Measurements from ENCODE around the gene LRRC3C.

The LRRC3C gene

DNA sequence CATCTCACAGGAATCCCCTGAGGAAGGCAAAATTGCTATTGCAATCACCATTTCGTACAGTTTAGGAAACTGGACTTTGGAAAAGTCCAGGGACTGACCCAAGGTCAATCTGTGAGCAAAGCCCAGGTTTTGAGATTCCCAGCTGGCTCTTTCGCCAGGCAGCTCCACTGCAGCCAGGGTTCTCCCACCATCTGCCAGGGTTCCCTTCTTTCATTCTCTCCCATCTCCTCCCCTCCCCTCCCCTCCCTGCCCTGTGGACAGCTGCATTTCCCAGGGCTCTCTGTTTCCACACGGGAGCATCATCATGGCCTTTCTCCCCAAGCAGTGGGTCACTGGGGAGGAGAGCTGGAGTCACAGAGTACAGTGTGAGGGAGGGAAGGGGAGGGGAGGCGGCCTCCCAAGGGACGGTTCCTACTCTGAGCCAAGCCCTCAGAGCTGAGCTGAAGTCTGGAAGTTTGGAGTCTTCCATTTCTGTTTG lies 23.4 kb downstream of the LRRC3C start:
- no peak for DNase-seq

- no peak for DNase-seq
Measured at GRCh38 chr17:39951924-39952679, 24.6 kb downstream of the LRRC3C start.

- peak; percentile 89 to 90 for DNase-seq
Measured at GRCh38 chr17:39952680-39953470, 25.3 kb downstream of the LRRC3C start.

GRCh38 chr17:39953471-39953888 lies 25.9 kb downstream of the LRRC3C start:
- DNase-seq, result no peak

GRCh38 chr17:39954876-39955275 lies 27.3 kb downstream of the LRRC3C start:
- DNase-seq, result no peak

GRCh38 chr17:39955726-39956225 lies 28.2 kb downstream of the LRRC3C start:
- no peak for DNase-seq

DNA sequence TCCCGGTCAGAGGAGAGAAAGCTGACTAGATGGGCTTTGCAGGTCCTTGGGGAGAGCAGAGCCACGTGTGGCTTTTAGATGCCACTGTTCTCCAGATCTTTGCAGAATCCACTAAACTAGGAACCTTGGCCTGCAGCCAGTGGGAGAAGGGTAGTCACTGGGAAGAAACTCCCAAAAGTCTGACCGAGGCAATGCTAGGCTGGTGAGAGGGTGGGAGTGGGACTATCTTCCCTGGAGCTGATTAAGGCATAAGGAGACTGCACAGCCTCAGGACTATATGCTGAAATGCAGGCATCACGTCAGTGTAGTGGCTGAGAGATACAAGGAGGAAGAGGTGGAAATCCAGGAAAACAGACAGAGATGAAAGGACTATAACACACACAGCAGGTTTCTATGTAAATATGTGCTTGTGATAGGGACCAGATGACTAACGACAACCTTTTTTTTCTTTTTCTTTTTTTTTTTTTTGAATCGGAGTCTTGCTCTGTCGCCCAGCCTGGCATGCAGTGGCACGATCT lies 33.1 kb downstream of the LRRC3C start:
- DNase-seq, result no peak

DNA sequence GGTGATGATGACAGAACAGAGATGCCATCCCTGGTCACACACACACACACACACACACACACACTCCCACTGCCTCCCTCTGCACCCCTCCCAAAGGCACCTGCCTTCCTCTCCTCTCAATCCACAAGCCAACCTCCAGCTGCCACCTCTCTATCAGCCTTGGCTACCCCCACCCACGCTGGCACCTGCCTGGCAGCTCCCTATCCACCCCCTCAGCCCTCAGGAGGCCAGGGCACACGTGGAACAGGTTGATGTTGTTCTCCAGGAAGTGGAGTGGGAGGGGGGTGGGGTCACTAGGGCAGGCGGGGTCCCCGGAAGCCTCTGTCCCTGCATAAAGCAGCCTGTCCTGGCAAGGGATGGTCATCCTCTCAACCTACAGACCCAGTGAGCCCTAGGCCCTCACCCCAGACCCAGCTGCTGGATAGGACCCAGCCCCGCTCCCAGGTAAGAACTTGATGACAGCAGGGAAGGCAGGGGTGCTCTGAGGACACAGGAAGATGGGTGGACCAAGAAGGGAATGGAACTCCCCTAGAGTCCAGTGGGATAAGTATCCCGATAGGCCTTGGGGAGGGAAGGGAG lies 35.2 kb downstream of the LRRC3C start, which contains the start of gene GSDMA:
GSDMA (plus strand) TSS at position 363 of the 579 bp plus-strand sequence. CDS start 2,684 bp downstream, outside the sequence.
- DNase-seq, result peak; percentile 32 to 33

DNA sequence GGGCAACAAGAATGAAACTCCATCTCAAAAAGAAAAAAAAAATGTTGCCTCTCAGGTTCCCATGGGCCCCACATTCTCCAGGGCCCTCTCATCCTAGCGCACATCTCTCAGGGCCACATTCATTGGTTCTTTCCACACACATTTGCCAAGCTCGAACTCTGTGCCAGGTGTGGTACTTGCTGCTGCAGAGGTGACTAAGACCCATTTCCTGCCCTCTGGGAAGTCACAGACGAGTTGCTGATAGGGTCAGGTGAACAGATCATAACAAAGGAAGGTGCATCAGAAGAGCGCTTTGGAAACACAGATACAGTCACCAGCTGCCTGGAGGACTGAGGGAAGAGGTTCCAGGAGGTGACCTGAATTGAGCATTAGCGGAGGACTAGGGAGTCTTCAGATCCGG lies 36.3 kb downstream of the LRRC3C start:
- no peak for DNase-seq

DNA sequence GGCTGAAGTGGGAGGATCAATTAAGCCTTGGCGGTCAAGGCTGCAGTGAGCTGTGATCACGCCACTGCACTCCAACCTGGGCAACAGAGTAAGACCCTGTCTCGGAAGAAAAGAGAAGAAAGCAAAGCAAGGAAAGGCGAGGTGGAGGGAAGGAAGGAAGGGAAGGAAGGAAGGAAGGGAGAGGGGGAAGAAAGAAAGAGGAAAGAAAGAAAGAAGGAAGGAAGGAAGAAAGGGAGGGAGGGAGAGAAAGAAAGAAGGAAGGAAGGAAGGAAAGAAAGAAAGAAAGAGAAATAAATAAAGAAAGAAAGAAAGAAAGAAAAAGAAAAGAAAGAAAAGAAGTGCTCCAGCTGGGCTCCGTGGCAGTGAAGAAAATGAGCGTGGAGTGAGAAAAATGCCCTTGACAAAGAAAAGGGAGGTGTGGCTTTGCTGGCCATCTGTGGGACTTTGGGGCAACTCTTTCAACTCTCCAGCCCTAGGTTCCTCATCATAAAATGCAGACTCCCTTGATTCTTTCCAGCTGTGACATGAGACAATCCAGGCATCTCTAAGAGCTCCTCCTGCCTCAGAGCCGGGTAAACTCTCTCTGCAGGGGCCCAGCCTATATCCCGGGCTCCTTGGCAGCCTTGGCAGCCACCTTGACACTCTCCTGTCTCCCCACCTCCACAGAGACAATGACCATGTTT lies 37.6 kb downstream of the LRRC3C start:
- no peak for DNase-seq

DNA sequence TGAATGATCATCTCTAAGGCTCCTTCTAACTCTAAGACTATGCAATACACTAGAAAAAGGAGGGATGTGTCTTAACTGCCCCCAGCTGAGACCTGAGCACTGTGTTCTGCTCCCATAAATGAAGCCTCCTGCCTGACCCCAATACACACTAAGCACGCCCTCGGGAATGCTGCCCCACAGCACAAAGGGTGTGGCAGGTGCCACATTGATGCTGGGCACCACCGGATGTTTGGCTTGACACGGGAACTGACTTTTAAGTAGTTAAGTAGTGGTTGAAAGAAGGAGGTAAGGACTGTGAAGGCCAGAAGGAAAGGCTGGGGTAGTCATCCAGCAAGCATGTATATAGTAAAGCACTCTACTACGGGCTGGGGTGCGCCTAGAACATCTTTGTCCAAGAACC lies 39.2 kb downstream of the LRRC3C start:
- DNase-seq, result no peak

GRCh38 chr17:39968761-39969160 lies 41.2 kb downstream of the LRRC3C start:
- no peak for DNase-seq

DNA sequence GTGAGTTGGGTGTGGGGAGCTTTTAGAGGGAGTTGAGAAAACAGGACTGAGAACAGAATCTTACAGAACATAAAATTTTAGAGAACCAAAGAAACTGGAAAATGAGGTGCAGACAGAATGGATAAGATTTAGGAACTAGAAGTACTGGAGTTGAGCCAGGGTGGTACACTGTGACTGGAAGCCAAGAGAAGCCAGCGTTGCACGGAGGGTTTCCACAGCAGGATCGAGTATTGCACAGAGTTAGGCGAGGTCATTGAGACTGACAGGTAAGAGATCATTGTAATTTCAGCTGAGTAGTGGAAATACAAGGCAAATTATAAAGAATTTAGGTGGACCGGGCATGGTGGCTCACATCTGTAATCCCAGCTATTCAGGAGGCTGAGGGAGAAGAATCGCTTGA lies 41.8 kb downstream of the LRRC3C start:
- no peak for DNase-seq

GRCh38 chr17:39970157-39970692 lies 42.7 kb downstream of the LRRC3C start:
- no peak for DNase-seq

DNA sequence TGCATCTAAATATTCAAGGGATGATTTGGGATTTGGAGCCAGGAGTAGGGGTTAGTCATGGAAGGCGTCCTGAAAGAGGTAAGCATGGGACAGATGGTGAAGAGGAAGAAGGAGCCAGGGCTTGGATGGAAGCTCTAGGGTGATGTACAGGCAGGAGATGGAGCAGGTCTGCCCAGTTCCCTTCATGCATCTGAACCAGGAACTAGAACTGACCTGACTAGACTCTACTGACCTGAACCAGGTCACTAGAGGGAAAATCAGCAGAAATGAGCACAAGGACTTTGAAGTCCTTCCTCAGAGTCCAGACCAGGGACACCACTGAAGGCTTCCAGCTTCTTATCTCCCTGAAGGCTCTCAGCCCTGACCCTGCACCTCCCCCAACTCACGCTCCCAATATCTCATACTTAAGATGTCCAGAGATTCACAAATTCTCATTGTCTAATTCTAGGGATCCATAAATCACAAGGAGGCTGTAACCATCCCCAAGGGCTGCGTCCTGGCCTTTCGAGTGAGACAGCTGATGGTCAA lies 43.6 kb downstream of the LRRC3C start:
- no peak for DNase-seq

- no peak for DNase-seq
Measured at GRCh38 chr17:39972271-39972670, 44.7 kb downstream of the LRRC3C start.

- DNase-seq, result no peak
Measured at GRCh38 chr17:39973496-39973895, 46.0 kb downstream of the LRRC3C start.

GRCh38 chr17:39974433-39974832 lies 46.9 kb downstream of the LRRC3C start:
- no peak for DNase-seq

DNA sequence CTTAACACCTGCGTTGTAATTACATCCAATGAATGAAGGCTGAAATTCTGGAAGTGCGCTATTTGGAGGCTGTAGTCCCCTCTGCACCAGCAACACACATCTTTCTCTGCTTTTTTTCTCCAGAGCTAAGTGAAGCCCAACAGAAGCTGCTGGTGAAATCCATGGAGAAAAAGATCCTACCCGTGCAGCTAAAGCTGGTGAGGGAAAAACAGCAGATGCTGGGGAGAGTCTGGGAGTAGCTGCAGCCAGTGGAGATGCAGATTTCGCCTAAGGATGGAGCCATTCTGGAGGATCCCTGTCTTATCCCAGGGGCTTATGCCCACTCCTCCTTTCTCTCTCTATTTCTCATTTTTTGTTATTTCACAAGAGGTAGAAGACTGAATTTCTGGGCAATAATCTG lies 48.3 kb downstream of the LRRC3C start:
- DNase-seq, result no peak

DNA sequence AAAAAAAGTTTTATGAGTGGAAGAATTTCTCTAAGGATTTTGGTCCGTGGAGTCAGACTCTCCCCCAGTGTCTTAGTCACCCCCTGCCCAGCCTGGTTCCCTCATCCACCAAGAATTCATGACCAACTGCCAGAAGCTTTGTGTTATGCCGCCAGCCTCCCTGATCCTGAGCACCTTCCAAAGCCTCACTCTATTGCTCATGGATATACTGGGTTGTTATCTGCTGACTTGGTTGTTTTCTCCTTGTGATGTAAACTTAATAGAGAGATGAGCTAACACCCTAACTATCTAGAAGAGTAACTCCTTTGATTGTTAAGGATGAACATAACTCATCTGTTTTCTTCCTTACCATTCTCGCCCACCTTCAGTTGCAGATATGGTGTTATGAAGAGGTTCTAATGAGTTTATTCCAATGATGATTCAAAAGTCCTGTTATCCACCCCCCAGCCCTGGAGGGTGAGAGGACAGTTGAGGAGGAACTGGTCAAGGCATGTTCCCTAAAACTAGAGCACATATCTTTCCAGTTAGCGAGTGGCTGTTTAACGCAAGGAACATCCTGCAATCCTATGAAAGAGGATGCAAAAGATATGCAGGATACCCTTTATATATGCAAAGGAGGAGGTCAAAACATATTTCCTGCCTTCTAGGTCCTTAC lies 51.6 kb downstream of the LRRC3C start:
- DNase-seq, result no peak

DNA sequence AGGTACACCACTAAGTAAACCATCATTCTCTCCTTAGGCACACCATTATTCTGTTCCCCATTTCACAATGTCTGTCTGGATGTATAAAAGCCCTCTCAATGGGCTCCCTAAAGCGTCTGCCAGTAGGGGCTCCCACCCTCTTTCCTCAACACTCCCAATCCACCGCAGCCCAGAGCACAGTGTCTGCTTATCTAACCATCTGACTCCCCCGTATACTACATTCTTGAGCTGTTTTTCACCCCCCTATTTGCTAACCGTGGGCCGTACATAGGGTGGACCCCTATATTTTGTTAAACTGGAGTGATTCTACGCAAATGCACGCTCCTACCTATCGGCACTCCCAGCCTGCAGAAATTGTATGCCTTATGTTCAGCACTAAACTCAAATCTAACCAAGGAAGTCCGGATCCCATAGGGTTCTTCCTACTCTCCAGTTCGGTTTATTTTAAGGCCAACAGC lies 52.4 kb downstream of the LRRC3C start:
- DNase-seq, result no peak

All from activated T-cell treated with anti-CD3 and anti-CD28 coated beads, Interleukin-2, amount 50 U/mL, for 48 hours (primary cell).